Measurements from ENCODE around the gene MAD1L1.

Gene MAD1L1

DNA sequence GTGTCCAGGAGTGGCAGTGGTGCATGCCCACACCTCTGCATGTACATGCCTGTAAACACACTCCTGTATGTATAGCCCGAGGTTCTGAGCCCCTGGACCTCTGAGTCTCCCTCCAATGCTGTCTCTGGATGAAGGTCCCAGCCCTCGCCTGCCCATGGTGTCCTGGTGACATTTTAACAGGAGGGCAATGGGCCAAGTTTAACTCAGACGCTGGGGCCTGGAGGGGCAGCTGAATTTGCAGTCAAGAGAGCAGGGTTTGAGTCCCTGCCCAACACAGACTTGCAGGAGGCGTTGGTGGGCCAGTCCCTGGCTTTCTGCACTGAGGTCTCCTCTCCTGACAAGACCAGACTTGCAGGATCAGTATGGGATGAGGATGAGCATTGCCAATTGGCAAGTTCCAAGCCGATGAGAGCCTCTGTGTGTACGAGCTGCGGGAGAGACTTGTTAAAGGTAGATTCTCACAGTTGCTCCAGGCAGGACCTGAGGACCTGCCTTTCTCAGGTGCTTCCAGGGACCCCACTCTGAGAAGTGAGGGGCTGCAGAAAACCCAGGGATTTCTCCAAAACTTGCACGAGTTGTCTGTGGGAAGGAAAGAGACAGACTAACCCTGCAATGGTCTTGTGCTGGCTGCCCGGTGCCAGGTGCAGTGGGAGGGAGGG is 420.8 kb downstream of the MAD1L1 start:
- H4K8ac ChIP-seq (ENCODE audit: low read length) = no peak overlapping the region
- no peaks in the 10 kb centered on the region for H3K9me3 ChIP-seq (ENCODE audit: control insufficient read depth, low read length)
- no peak overlapping the region for H2AFZ ChIP-seq (ENCODE audit: low read depth, low read length)
- peaks cover 0 to 18% of the 10 kb centered on the region in 2 experiments for H3K36me3 ChIP-seq (ENCODE audit: control insufficient read depth in 1 of 2, insufficient read depth in 2 of 2, low read depth in 1 of 2, low read length in 2 of 2)
- no peak overlapping the region for H2AK5ac ChIP-seq (ENCODE audit: low read length, severe bottlenecking)
- 78% methylated on average over 9 of the region's 9 CpGs for WGBS
- H3K79me1 ChIP-seq (replicated peaks; ENCODE audit: low read length, poor library complexity, severe bottlenecking) = no peaks in the 10 kb centered on the region
- no peak overlapping the region for H4K91ac ChIP-seq (ENCODE audit: low read length)
- no peak overlapping the region for H3K14ac ChIP-seq (ENCODE audit: low read length in 2 of 2)
- peaks cover 9% of the 10 kb centered on the region for H3K4me1 ChIP-seq (ENCODE audit: control insufficient read depth, insufficient read depth, low read depth, low read length)
- no peak overlapping the region for H3K4ac ChIP-seq (ENCODE audit: low read depth in 1 of 2, low read length in 2 of 2)
- no peak overlapping the region for H2BK120ac ChIP-seq (ENCODE audit: low read depth, low read length)
- no peak for DNase-seq
- no peak overlapping the region for H3K18ac ChIP-seq (ENCODE audit: low read depth in 1 of 2, low read length in 2 of 2)
- no peak overlapping the region for H2BK12ac ChIP-seq (ENCODE audit: low read length in 2 of 2)
- H3K4me3 ChIP-seq (ENCODE audit: insufficient read depth in 1 of 2, low read depth in 1 of 2, low read length in 2 of 2) = no peak overlapping the region
- no peak overlapping the region for H3K23ac ChIP-seq (ENCODE audit: low read length in 2 of 2)
- H2BK15ac ChIP-seq (ENCODE audit: low read depth, poor library complexity, severe bottlenecking) = no peak overlapping the region
- peaks cover 0 to 6% of the 10 kb centered on the region in 2 experiments for H3K27me3 ChIP-seq (ENCODE audit: control insufficient read depth in 1 of 2, insufficient read depth in 1 of 2, low read length in 2 of 2)
- H3K27ac ChIP-seq (ENCODE audit: low read length, poor library complexity, severe bottlenecking) = no peak overlapping the region
- no peak overlapping the region for H3K4me2 ChIP-seq (ENCODE audit: low read length, poor library complexity, severe bottlenecking)
- H3K9ac ChIP-seq (ENCODE audit: low read length) = no peak overlapping the region
- no peak overlapping the region for H2BK5ac ChIP-seq (ENCODE audit: low read depth, low read length, poor library complexity, severe bottlenecking)

DNA sequence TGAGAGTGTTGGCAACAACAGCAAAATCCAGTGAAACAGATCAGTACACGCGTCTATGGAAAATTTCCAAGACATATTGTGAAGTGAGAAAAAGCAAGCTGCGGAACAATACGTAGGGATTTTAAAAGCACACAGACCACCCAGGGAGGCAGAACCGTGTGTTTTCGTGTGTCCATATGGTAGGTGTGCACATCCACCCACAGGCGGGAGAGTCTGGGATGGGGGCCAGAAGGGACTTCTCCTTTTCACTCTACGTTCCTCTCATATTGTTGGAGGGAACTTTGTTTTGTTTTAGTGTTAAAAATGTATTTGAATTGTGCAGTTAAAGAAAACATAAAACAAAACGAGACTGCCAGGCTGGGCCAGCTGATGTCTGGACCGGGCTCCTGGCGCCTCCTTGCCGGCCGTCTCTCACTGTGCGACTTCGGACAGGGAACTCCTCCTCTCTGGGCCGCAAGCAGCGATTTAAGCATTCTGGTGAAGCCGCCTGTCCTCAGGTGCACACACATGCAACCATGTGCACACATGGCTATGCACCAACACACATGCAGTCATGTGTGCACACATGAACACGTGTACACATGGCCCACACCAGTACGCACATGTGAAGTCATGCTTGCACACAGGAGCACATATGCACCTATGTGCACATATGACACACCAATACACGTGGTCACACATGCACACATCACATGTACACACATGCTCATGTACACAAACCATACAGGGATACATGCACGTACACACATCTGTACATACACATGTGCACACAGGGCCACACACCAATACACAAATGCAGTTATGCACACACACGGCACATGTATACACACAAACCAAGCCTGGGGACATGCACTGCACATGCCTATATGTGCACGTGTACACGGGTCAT is 421.5 kb downstream of the MAD1L1 start:
- no peak overlapping the region for H4K8ac ChIP-seq (ENCODE audit: low read length)
- peaks cover 0 to 18% of the 10 kb centered on the region in 2 experiments for H3K36me3 ChIP-seq (ENCODE audit: control insufficient read depth in 1 of 2, insufficient read depth in 2 of 2, low read depth in 1 of 2, low read length in 2 of 2)
- H3K79me1 ChIP-seq (replicated peaks; ENCODE audit: low read length, poor library complexity, severe bottlenecking) = no peaks in the 10 kb centered on the region
- no peak overlapping the region for H2AK5ac ChIP-seq (ENCODE audit: low read length, severe bottlenecking)
- no peak overlapping the region for H2BK15ac ChIP-seq (ENCODE audit: low read depth, poor library complexity, severe bottlenecking)
- peak overlapping the region in 1 of 2 experiments; percentile 66 for H3K4me3 ChIP-seq (ENCODE audit: insufficient read depth in 1 of 2, low read depth in 1 of 2, low read length in 2 of 2)
- no peaks in the 10 kb centered on the region for H3K9me3 ChIP-seq (ENCODE audit: control insufficient read depth, low read length)
- H3K14ac ChIP-seq (ENCODE audit: low read length in 2 of 2) = no peak overlapping the region
- H2AFZ ChIP-seq (ENCODE audit: low read depth, low read length) = no peak overlapping the region
- peaks cover 0 to 7% of the 10 kb centered on the region in 2 experiments for H3K27me3 ChIP-seq (ENCODE audit: control insufficient read depth in 1 of 2, insufficient read depth in 1 of 2, low read length in 2 of 2)
- H3K4me1 ChIP-seq (ENCODE audit: control insufficient read depth, insufficient read depth, low read depth, low read length) = peaks cover 5% of the 10 kb centered on the region
- no peak overlapping the region for H2BK12ac ChIP-seq (ENCODE audit: low read length in 2 of 2)
- H4K91ac ChIP-seq (ENCODE audit: low read length) = peak overlapping the region; percentile 52
- H3K27ac ChIP-seq (ENCODE audit: low read length, poor library complexity, severe bottlenecking) = no peak overlapping the region
- no peak overlapping the region for H3K4ac ChIP-seq (ENCODE audit: low read depth in 1 of 2, low read length in 2 of 2)
- peak overlapping the region; percentile 59 for H3K9ac ChIP-seq (ENCODE audit: low read length)
- no peak overlapping the region for H3K23ac ChIP-seq (ENCODE audit: low read length in 2 of 2)
- DNase-seq = no peak
- H3K18ac ChIP-seq (ENCODE audit: low read depth in 1 of 2, low read length in 2 of 2) = no peak overlapping the region
- 94% methylated on average over 24 of the region's 25 CpGs for WGBS
- no peak overlapping the region for H2BK5ac ChIP-seq (ENCODE audit: low read depth, low read length, poor library complexity, severe bottlenecking)
- H3K4me2 ChIP-seq (ENCODE audit: low read length, poor library complexity, severe bottlenecking) = no peak overlapping the region
- H2BK120ac ChIP-seq (ENCODE audit: low read depth, low read length) = no peak overlapping the region

DNA sequence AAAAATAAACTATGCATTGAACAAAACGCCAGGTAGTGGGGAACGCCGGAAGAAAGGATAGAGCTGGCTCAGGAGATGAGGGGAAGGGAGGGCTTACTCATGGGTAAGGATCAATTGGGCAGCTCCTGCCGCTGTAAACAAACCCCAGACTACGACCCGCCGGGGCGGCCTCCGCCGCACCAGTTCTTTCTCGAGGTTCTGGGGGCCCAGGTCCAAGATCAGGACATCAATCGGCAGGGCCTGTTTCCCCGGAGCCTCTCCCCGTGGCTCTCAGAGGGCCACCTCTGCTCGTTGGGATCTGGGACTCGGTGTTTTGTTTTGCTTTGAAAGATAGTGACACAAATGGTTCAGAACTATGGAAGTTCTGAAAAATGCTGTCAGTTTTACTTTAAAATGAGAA is 422.2 kb downstream of the MAD1L1 start:
- Histone ChIP-seq H2BK5ac (ENCODE audit: low read depth, low read length, poor library complexity, severe bottlenecking) (no peak overlapping the region), H3K4me3 (ENCODE audit: insufficient read depth in 1 of 2, low read depth in 1 of 2, low read length in 2 of 2) (peak overlapping the region in 1 of 2 experiments; percentile 66)
- WGBS = 88% methylated on average over 16 of the region's 16 CpGs

DNA sequence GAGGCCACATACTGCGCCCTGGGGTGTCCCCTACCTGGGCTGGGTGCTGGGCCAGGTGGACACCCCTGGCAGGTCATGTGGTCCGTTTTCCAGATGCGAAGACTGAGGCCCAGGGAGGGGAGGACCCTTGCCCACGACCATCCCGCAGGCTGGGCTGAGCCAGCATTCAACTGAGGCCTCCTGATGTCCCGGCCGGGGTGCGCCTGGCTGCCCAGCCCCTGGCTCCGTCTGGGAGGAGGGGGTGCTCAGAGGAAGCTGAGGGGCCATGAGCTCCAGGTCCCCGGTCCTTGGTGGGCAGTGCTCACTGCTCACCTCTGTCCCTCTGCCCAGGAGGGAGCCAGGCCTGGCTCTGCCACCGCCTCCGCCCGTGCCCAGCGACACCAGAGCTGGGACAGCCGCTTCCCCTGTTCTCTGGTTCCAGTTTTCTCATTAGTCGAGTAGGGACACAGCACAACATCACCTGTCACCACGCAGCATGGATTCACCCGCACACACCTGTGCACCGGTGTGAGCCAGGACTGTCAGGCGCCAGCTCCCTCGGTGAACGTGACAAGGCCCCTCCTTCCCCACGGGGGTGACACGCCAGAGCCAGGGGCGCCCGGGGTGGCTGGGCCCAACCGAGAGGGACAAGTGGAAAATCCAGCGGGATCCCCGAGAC is 423.0 kb downstream of the MAD1L1 start:
- Histone ChIP-seq H2BK5ac (ENCODE audit: low read depth, low read length, poor library complexity, severe bottlenecking) (no peak overlapping the region), H3K27me3 (ENCODE audit: control insufficient read depth in 1 of 2, insufficient read depth in 1 of 2, low read length in 2 of 2) (peaks cover 0 to 11% of the 10 kb centered on the region in 2 experiments)
- WGBS = 91% methylated on average over 29 of the region's 29 CpGs

More for the DNA sequence above, 422.2 kb downstream of the MAD1L1 start:
- H2AFZ ChIP-seq (ENCODE audit: low read depth, low read length) = no peak overlapping the region
- H3K36me3 ChIP-seq (ENCODE audit: control insufficient read depth in 1 of 2, insufficient read depth in 2 of 2, low read depth in 1 of 2, low read length in 2 of 2) = peaks cover 0 to 18% of the 10 kb centered on the region in 2 experiments
- H3K14ac ChIP-seq (ENCODE audit: low read length in 2 of 2) = no peak overlapping the region
- H3K4me1 ChIP-seq (ENCODE audit: control insufficient read depth, insufficient read depth, low read depth, low read length) = peaks cover 5% of the 10 kb centered on the region
- H3K9ac ChIP-seq (ENCODE audit: low read length) = peak overlapping the region; percentile 59
- H3K27me3 ChIP-seq (ENCODE audit: control insufficient read depth in 1 of 2, insufficient read depth in 1 of 2, low read length in 2 of 2) = peaks cover 0 to 7% of the 10 kb centered on the region in 2 experiments
- no peaks in the 10 kb centered on the region for H3K9me3 ChIP-seq (ENCODE audit: control insufficient read depth, low read length)
- H4K91ac ChIP-seq (ENCODE audit: low read length) = no peak overlapping the region
- no peak overlapping the region for H2AK5ac ChIP-seq (ENCODE audit: low read length, severe bottlenecking)
- H3K27ac ChIP-seq (ENCODE audit: low read length, poor library complexity, severe bottlenecking) = no peak overlapping the region
- H3K18ac ChIP-seq (ENCODE audit: low read depth in 1 of 2, low read length in 2 of 2) = no peak overlapping the region
- no peak overlapping the region for H3K23ac ChIP-seq (ENCODE audit: low read length in 2 of 2)
- no peak overlapping the region for H2BK12ac ChIP-seq (ENCODE audit: low read length in 2 of 2)
- H3K4me2 ChIP-seq (ENCODE audit: low read length, poor library complexity, severe bottlenecking) = no peak overlapping the region
- H2BK120ac ChIP-seq (ENCODE audit: low read depth, low read length) = no peak overlapping the region
- no peak overlapping the region for H3K4ac ChIP-seq (ENCODE audit: low read depth in 1 of 2, low read length in 2 of 2)
- H2BK15ac ChIP-seq (ENCODE audit: low read depth, poor library complexity, severe bottlenecking) = no peak overlapping the region
- H3K79me1 ChIP-seq (replicated peaks; ENCODE audit: low read length, poor library complexity, severe bottlenecking) = no peaks in the 10 kb centered on the region
- H4K8ac ChIP-seq (ENCODE audit: low read length) = no peak overlapping the region
- no peak for DNase-seq

More for the DNA sequence above, 423.0 kb downstream of the MAD1L1 start:
- no peak overlapping the region for H2AFZ ChIP-seq (ENCODE audit: low read depth, low read length)
- no peak for DNase-seq
- H2BK120ac ChIP-seq (ENCODE audit: low read depth, low read length) = no peak overlapping the region
- no peak overlapping the region for H3K27ac ChIP-seq (ENCODE audit: low read length, poor library complexity, severe bottlenecking)
- H3K79me1 ChIP-seq (replicated peaks; ENCODE audit: low read length, poor library complexity, severe bottlenecking) = no peaks in the 10 kb centered on the region
- no peak overlapping the region for H4K8ac ChIP-seq (ENCODE audit: low read length)
- H2AK5ac ChIP-seq (ENCODE audit: low read length, severe bottlenecking) = no peak overlapping the region
- H3K9ac ChIP-seq (ENCODE audit: low read length) = no peak overlapping the region
- H3K4ac ChIP-seq (ENCODE audit: low read depth in 1 of 2, low read length in 2 of 2) = no peak overlapping the region
- H3K18ac ChIP-seq (ENCODE audit: low read depth in 1 of 2, low read length in 2 of 2) = no peak overlapping the region
- H3K36me3 ChIP-seq (ENCODE audit: control insufficient read depth in 1 of 2, insufficient read depth in 2 of 2, low read depth in 1 of 2, low read length in 2 of 2) = peaks cover 0 to 18% of the 10 kb centered on the region in 2 experiments
- no peak overlapping the region for H3K14ac ChIP-seq (ENCODE audit: low read length in 2 of 2)
- H2BK12ac ChIP-seq (ENCODE audit: low read length in 2 of 2) = no peak overlapping the region
- no peak overlapping the region for H3K23ac ChIP-seq (ENCODE audit: low read length in 2 of 2)
- no peak overlapping the region for H4K91ac ChIP-seq (ENCODE audit: low read length)
- no peaks in the 10 kb centered on the region for H3K9me3 ChIP-seq (ENCODE audit: control insufficient read depth, low read length)
- no peak overlapping the region for H3K4me3 ChIP-seq (ENCODE audit: insufficient read depth in 1 of 2, low read depth in 1 of 2, low read length in 2 of 2)
- no peak overlapping the region for H2BK15ac ChIP-seq (ENCODE audit: low read depth, poor library complexity, severe bottlenecking)
- H3K4me2 ChIP-seq (ENCODE audit: low read length, poor library complexity, severe bottlenecking) = no peak overlapping the region
- H3K4me1 ChIP-seq (ENCODE audit: control insufficient read depth, insufficient read depth, low read depth, low read length) = peaks cover 5% of the 10 kb centered on the region

Data from mesenchymal stem cell (in vitro differentiated cells and primary cell).